Loucy (cell line): ENCODE data around the gene PPP1R14C.

Source experiments
- H2AFZ ChIP-seq: fragments of 200-600 bp; sonication (generic); 2 replicates; pipeline ENCODE4 v1.6.0; 2016; ENCODE audit warnings: antibody characterized with exemption, mild to moderate bottlenecking, low read length, moderate library complexity
- H3F3A ChIP-seq: fragments of 200-600 bp; 2 replicates; pipeline ENCODE4 v1.6.0; 2016; ENCODE audit warnings: antibody characterized with exemption, low read depth, mild to moderate bottlenecking
- H3K27me3 ChIP-seq: fragments of 200-600 bp; sonication (generic); 2 replicates; pipeline ENCODE4 v1.6.1; 2014; ENCODE audit warnings: low read length, mild to moderate bottlenecking; ENCODE audit not compliant: insufficient read depth, poor library complexity, severe bottlenecking
- H3K36me3 ChIP-seq: fragments of 200-600 bp; sonication (generic); 2 replicates; pipeline ENCODE4 v1.6.1; 2016; ENCODE audit warnings: low read length; ENCODE audit not compliant: insufficient read depth
- H3K4me1 ChIP-seq: fragments of 200-600 bp; sonication (generic); 2 replicates; pipeline ENCODE4 v1.5.1; 2014; ENCODE audit warnings: low read length, mild to moderate bottlenecking; ENCODE audit not compliant: insufficient read depth, poor library complexity, severe bottlenecking
- H3K4me2 ChIP-seq: fragments of 200-600 bp; sonication (generic); 2 replicates; pipeline ENCODE4 v1.6.0; 2014; ENCODE audit warnings: antibody characterized with exemption, low read length, low read depth, mild to moderate bottlenecking; ENCODE audit not compliant: poor library complexity, severe bottlenecking
- H3K4me3 ChIP-seq: fragments of 200-600 bp; sonication (generic); 2 replicates; pipeline ENCODE4 v1.5.1; 2014; ENCODE audit warnings: low read length, mild to moderate bottlenecking, mixed read lengths; ENCODE audit not compliant: poor library complexity, severe bottlenecking
- H3K79me2 ChIP-seq: fragments of 200-600 bp; sonication (generic); 2 replicates; pipeline ENCODE4 v1.6.1; 2014; ENCODE audit warnings: low read length; ENCODE audit not compliant: insufficient read depth
- H3K9ac ChIP-seq: fragments of 200-600 bp; sonication (generic); 2 replicates; pipeline ENCODE4 v1.6.0; 2014; ENCODE audit warnings: mild to moderate bottlenecking, low read depth, low read length, moderate library complexity; ENCODE audit not compliant: poor library complexity, severe bottlenecking
- H3K9me2 ChIP-seq: fragments of 200-600 bp; sonication (generic); replicated peaks from 2 replicates; pipeline ENCODE4 v1.6.1; 2016; ENCODE audit warnings: low read depth, low read length, mixed read lengths
- H3K9me3 ChIP-seq: fragments of 200-600 bp; sonication (generic); 2 replicates; pipeline ENCODE4 v1.6.1; 2014; ENCODE audit warnings: mild to moderate bottlenecking, antibody characterized with exemption, low read length, low read depth; ENCODE audit not compliant: insufficient read depth
- H4K20me1 ChIP-seq: fragments of 200-600 bp; sonication (generic); 2 replicates; pipeline ENCODE4 v1.6.0; 2014; ENCODE audit warnings: antibody characterized with exemption, low read length, mild to moderate bottlenecking; ENCODE audit not compliant: insufficient read depth, poor library complexity, severe bottlenecking
- CTCF ChIP-seq: fragments of 200-600 bp; sonication (generic); conservative IDR thresholded peaks from 2 replicates; pipeline ENCODE4 v1.5.1; 2014; ENCODE audit warnings: mild to moderate bottlenecking, antibody characterized with exemption, low read length
- EZH2phosphoT487 ChIP-seq: fragments of 200-600 bp; IDR thresholded peaks from 2 replicates; pipeline ENCODE4 v1.6.1; 2018; ENCODE audit warnings: antibody characterized with exemption, mild to moderate bottlenecking, moderate library complexity, borderline replicate concordance

Gene PPP1R14C

GRCh38 chr6:150275489-150275888, 132.6 kb downstream of the PPP1R14C start:
- no peaks in the 10 kb centered on the region for H3K9me2 ChIP-seq
- H3K9me3 ChIP-seq = no peaks in the 10 kb centered on the region
- no peak overlapping the region for H2AFZ ChIP-seq
- H3K9ac ChIP-seq = no peak overlapping the region
- no peaks in the 10 kb centered on the region for H3F3A ChIP-seq
- no peaks in the 10 kb centered on the region for H3K79me2 ChIP-seq
- no peak overlapping the region for H3K4me2 ChIP-seq
- H3K4me1 ChIP-seq = peaks cover 7% of the 10 kb centered on the region
- no peaks in the 10 kb centered on the region for H3K36me3 ChIP-seq
- H3K4me3 ChIP-seq = no peak overlapping the region
- no peaks in the 10 kb centered on the region for H3K27me3 ChIP-seq
- no peak for TF ChIP-seq CTCF
- no peak for TF ChIP-seq EZH2phosphoT487
- no peaks in the 10 kb centered on the region for H4K20me1 ChIP-seq

DNA sequence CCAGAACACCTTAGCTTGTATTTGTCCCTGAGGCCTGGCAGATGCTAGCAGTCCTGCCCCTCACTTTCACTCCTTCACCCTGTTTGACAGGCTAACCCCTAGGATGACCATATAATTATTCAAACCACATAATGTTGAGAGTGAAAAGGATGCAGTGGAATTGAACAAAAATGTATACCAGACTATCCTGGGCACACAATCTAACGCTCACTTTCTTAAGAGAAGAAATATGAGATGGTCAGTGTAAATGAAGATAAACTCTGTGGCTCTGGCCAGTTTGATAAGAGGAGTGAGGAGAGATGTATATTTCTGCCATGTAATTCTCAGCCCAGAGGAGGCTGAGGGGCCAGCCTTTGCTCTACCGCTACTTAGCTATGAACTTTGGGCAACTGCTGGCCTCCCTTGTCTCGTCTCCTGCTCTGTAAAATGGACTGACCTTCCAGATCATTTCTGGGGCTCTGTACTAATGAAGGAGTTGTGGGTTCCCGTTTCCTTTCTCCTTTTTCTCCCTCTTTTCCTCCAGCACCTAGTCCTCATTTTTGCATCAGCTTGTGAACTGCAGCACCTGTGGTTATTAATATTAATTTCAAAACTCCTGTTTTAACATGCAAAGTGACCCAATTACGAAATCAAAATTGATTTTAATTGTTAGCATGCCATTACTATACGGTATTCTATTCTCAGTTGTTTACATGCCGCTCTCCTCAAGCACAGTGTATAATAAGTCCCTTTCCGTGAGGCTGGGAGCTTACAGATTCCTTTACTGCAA, 133.5 kb downstream of the PPP1R14C start:
- Histone ChIP-seq H4K20me1 (no peaks in the 10 kb centered on the region), H3K4me2 (no peak overlapping the region), H3K4me1 (peaks cover 7% of the 10 kb centered on the region), H3K4me3 (no peak overlapping the region), H3F3A (no peaks in the 10 kb centered on the region), H3K9me2 (no peaks in the 10 kb centered on the region), H3K79me2 (no peaks in the 10 kb centered on the region), H3K27me3 (no peaks in the 10 kb centered on the region), H3K9ac (no peak overlapping the region), H3K9me3 (no peaks in the 10 kb centered on the region), H2AFZ (no peak overlapping the region), H3K36me3 (no peaks in the 10 kb centered on the region)
- no peak for TF ChIP-seq EZH2phosphoT487

DNA sequence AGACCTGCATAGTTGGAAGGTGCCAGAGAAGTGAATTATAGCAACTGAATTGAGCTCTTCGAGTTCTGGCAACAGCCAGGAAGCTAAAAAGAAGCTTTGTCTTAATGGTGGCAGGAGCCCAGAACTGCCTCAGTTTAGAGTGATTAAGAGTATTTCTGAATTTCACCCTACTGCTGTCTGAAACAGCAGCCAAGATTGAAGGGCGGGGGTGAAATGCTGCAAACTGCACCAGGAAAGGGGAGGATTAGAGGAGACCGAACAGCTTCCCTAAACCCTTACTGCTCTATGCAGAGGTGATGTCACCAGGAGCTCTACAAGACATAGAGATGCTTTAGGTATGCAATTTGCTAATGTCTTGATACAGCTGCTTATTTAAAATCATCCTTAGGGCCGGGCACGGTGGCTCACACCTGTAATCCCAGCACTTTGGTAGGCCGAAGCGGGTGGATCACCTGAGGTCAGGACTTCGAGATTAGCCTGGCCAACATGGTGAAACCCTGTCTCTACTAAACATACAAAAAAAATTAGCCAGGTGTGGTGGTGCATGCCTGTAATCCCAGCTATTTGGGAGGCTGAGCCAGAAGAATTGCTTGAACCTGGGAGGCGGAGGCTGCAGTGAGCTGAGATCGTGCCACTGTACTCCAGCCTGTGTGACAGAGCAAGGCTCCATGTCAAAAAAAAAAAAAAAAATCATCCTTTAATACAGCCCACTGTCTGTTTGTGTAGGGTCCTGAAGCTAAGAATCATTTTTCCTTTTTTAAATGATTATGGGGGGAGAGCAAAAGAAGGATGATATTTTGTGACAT, 134.3 kb downstream of the PPP1R14C start:
- no peaks in the 10 kb centered on the region for H3K9me3 ChIP-seq
- no peak overlapping the region for H2AFZ ChIP-seq
- no peaks in the 10 kb centered on the region for H3K36me3 ChIP-seq
- H3K4me3 ChIP-seq = no peak overlapping the region
- no peaks in the 10 kb centered on the region for H3K79me2 ChIP-seq
- no peak overlapping the region for H3K4me2 ChIP-seq
- H3K9ac ChIP-seq = no peak overlapping the region
- H3F3A ChIP-seq = no peaks in the 10 kb centered on the region
- peaks cover 7% of the 10 kb centered on the region for H3K4me1 ChIP-seq
- TF ChIP-seq EZH2phosphoT487 (no peak), CTCF (no peak)
- H3K27me3 ChIP-seq = no peaks in the 10 kb centered on the region
- no peaks in the 10 kb centered on the region for H3K9me2 ChIP-seq
- H4K20me1 ChIP-seq = no peaks in the 10 kb centered on the region
